MM.1S (cell line): Measurements from ENCODE around the gene BEGAIN.

Experiments
- EZH2 ChIP-seq: fragments of 300-600 bp; sonication (generic); optimal IDR thresholded peaks from 2 replicates; pipeline ENCODE3; 2017; ENCODE audit warnings: low read depth, mild to moderate bottlenecking, antibody characterized with exemption, low read length, mixed read lengths
- EZH2phosphoT487 ChIP-seq: fragments of 300-600 bp; sonication (generic); IDR thresholded peaks from 2 replicates; pipeline ENCODE4 v1.6.1; 2018; ENCODE audit warnings: antibody characterized with exemption, low read length
- TF ChIP-seq, protein P1 (sequence below): fragments of 300-600 bp; sonication (generic); IDR thresholded peaks from 2 replicates; pipeline ENCODE4 v1.5.1; 2016; ENCODE audit warnings: antibody characterized with exemption, low read length, mixed read lengths

DNA sequence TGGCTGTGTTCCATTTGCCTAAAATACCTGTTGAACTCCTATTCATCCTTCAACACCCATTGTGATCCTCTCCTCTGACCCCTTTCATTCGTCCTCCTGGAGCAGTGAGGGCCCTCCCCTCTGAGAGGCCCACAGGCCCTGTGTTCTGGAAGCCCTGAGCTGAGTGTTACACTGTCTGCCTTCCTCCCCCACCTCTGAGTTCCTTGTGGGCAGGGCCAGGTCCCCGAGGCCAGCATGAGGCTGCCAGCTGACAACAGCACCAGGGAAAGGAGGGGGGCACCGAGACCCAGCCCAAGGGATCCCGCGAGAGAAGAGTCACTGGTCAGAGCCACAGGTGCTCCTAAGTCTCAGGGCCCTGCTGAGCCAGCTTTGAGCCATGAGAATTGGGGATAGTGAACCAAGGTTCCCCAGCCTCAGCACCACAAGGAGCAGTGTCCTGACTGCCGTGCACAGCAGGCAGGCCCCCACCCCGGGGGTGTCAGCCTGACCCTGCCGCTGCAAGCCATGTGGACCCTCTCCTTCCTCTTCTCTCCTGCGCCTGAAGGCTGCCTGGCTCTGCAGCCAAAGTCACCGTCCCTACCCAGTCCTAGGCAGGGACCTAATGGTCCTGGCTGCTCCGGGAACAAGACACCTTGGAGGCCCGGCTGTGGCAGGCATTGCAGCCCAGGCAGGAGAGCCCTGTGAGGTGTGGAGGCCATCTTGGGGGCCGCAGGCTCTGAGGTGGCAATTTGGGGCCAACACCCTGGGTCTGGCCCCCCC is 52.5 kb downstream of the BEGAIN start:
- TF ChIP-seq, protein P1, sequence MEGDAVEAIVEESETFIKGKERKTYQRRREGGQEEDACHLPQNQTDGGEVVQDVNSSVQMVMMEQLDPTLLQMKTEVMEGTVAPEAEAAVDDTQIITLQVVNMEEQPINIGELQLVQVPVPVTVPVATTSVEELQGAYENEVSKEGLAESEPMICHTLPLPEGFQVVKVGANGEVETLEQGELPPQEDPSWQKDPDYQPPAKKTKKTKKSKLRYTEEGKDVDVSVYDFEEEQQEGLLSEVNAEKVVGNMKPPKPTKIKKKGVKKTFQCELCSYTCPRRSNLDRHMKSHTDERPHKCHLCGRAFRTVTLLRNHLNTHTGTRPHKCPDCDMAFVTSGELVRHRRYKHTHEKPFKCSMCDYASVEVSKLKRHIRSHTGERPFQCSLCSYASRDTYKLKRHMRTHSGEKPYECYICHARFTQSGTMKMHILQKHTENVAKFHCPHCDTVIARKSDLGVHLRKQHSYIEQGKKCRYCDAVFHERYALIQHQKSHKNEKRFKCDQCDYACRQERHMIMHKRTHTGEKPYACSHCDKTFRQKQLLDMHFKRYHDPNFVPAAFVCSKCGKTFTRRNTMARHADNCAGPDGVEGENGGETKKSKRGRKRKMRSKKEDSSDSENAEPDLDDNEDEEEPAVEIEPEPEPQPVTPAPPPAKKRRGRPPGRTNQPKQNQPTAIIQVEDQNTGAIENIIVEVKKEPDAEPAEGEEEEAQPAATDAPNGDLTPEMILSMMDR, result no peak
- TF ChIP-seq EZH2 (no peak), EZH2phosphoT487 (no peak)
